GM12874 (cell line): ENCODE measurements around the gene CRYZL1.

Experiments
- TF ChIP-seq, protein P1 (sequence below): IDR thresholded peaks from 2 replicates; pipeline ENCODE4 v1.5.1; 2011; ENCODE audit warnings: low read depth, mild to moderate bottlenecking, control low read depth, low read length, moderate library complexity; ENCODE audit not compliant: insufficient read depth

The CRYZL1 gene

GRCh38 chr21:33540711-33541104 is 100.8 kb downstream of the CRYZL1 start:
- TF ChIP-seq, protein P1, sequence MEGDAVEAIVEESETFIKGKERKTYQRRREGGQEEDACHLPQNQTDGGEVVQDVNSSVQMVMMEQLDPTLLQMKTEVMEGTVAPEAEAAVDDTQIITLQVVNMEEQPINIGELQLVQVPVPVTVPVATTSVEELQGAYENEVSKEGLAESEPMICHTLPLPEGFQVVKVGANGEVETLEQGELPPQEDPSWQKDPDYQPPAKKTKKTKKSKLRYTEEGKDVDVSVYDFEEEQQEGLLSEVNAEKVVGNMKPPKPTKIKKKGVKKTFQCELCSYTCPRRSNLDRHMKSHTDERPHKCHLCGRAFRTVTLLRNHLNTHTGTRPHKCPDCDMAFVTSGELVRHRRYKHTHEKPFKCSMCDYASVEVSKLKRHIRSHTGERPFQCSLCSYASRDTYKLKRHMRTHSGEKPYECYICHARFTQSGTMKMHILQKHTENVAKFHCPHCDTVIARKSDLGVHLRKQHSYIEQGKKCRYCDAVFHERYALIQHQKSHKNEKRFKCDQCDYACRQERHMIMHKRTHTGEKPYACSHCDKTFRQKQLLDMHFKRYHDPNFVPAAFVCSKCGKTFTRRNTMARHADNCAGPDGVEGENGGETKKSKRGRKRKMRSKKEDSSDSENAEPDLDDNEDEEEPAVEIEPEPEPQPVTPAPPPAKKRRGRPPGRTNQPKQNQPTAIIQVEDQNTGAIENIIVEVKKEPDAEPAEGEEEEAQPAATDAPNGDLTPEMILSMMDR, result no peak

DNA sequence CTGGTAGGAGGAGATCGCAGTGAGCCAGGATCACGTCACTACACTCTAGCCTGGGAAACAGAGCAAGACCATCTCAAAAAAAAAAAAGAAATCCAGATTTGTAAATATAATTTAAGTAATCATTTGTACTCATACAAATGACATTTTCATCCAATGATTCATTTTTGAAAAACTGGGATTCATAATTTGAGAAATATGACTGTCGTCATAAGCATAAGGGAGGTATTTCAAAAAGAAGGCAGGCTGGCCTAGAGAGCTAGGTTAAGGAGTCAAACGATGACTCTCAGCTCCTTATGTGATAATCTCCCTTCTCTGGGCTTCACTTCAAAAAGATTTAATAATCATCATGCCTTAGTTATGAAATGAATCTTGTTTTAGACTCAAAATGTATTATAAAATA is 101.9 kb downstream of the CRYZL1 start:
- TF ChIP-seq, protein P1, result no peak
